ENCODE data around the gene OVOL1. TPM values are rescaled to one million over a fixed set of nuclear protein-coding genes. Genes with fewer than 3 reads are reported as not detected.

The OVOL1 gene
- total and polyA plus RNA-seq, 2 of the 13 experiments (the other 11 are each of a cell fraction or from before 2014, with no cell fraction given) = 0.01 TPM; not detected in 1

- Histone ChIP-seq H4K20me1 (ENCODE audit: insufficient read depth, low read length) (no peaks in the 10 kb centered on the region), H2AFZ (ENCODE audit: low read length) (no peak overlapping the region), H3K36me3 (replicated peaks in 1 of 2; ENCODE audit: control insufficient read depth in 1 of 2, insufficient read depth in 2 of 2, low read length in 2 of 2) (no peaks in the 10 kb centered on the region), H3K27ac (ENCODE audit: extremely low read length, insufficient read depth, low read length) (no peak overlapping the region), H3K9ac (ENCODE audit: insufficient read depth, low read depth, low read length) (no peak overlapping the region), H3K79me2 (ENCODE audit: insufficient read depth, low read length) (no peaks in the 10 kb centered on the region), H3K4me3 (replicated peaks in 1 of 3; ENCODE audit: insufficient read depth in 1 of 3, low read depth in 2 of 3, low read length in 3 of 3) (no peak overlapping the region), H3K4me1 (ENCODE audit: insufficient read depth, low read length) (peaks cover 49% of the 10 kb centered on the region), H3K9me3 (ENCODE audit: low read length) (no peaks in the 10 kb centered on the region), H3K27me3 (ENCODE audit: control insufficient read depth in 1 of 2, insufficient read depth in 2 of 2, low read length in 2 of 2) (peaks cover 19 to 81% of the 10 kb centered on the region in 2 experiments), H3K4me2 (ENCODE audit: low read depth, low read length) (no peak overlapping the region)
- CTCF ChIA-PET (ENCODE audit: low intra/inter-chr PET ratio, low total read pairs) = no interaction called here
- POLR2A ChIA-PET = no interaction called here
- DNase-seq (ENCODE audit: low spot score) = no peak
- no peak for FAIRE-seq
- in situ Hi-C loops (cut with HindIII; ENCODE audit: extremely low pct_ligation_motif_present, low pct_unique_long_range_greater_than_20kb) (no loop called here), intact Hi-C loops (cut with micrococcal nuclease; ENCODE audit: unreplicated experiment) (no loop called here)
- TF ChIP-seq AGO2 (optimal IDR thresholded peaks at IDR 0.05; ENCODE audit: low read depth, low read length) = no peak
- TF ChIP-seq ZNF20 (CRISPR knock-in tag; IDR thresholded peaks at IDR 0.05) = no peak
- TF ChIP-seq EZH2 (conservative IDR thresholded peaks at IDR 0.05; ENCODE audit: low read depth, low read length) = 0 out of 2 replicates have a peak, but pooled peaks have one; percentile 23
- TF ChIP-seq, protein P1, sequence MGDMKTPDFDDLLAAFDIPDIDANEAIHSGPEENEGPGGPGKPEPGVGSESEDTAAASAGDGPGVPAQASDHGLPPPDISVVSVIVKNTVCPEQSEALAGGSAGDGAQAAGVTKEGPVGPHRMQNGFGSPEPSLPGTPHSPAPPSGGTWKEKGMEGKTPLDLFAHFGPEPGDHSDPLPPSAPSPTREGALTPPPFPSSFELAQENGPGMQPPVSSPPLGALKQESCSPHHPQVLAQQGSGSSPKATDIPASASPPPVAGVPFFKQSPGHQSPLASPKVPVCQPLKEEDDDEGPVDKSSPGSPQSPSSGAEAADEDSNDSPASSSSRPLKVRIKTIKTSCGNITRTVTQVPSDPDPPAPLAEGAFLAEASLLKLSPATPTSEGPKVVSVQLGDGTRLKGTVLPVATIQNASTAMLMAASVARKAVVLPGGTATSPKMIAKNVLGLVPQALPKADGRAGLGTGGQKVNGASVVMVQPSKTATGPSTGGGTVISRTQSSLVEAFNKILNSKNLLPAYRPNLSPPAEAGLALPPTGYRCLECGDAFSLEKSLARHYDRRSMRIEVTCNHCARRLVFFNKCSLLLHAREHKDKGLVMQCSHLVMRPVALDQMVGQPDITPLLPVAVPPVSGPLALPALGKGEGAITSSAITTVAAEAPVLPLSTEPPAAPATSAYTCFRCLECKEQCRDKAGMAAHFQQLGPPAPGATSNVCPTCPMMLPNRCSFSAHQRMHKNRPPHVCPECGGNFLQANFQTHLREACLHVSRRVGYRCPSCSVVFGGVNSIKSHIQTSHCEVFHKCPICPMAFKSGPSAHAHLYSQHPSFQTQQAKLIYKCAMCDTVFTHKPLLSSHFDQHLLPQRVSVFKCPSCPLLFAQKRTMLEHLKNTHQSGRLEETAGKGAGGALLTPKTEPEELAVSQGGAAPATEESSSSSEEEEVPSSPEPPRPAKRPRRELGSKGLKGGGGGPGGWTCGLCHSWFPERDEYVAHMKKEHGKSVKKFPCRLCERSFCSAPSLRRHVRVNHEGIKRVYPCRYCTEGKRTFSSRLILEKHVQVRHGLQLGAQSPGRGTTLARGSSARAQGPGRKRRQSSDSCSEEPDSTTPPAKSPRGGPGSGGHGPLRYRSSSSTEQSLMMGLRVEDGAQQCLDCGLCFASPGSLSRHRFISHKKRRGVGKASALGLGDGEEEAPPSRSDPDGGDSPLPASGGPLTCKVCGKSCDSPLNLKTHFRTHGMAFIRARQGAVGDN (CRISPR knock-in tag; IDR thresholded peaks at IDR 0.05) = 0 out of 2 replicates have a peak, but pooled peaks have one; percentile 10
- no peak for TF ChIP-seq TCF7L2 (IDR thresholded peaks at IDR 0.05; ENCODE audit: low read depth, low read length)
- no peak for TF ChIP-seq ZNF12 (CRISPR knock-in tag; IDR thresholded peaks at IDR 0.05)
- WGBS (ENCODE audit: low lambda C conversion rate) = 73% methylated on average over 46 of the region's 74 CpGs
- no TSS peak for BruUV-seq (replicated peaks)
- no peak for ATAC-seq
Measured at GRCh38 chr11:65786008-65786785, 666 bp upstream of the OVOL1 start.

Measured in HepG2 (cell line).